Skeletal muscle tissue (tissue), 4 donors: ENCODE data around the gene THTPA. TPM values are rescaled to one million over a fixed set of nuclear protein-coding genes. Genes with fewer than 3 reads are reported as not detected.

Experiments used
- H3K27ac ChIP-seq: one replicate; pipeline ENCODE4 v1.7.0; 2013; ENCODE audit warnings: mild to moderate bottlenecking, low read depth, low read length, inconsistent platforms
- H3K27me3 ChIP-seq, 3 donors: one replicate each; pipeline ENCODE4 v1.7.0; 2013; ENCODE audit warnings: low read length in 3 of 3; ENCODE audit not compliant: control insufficient read depth in 3 of 3, insufficient read depth in 3 of 3
- H3K36me3 ChIP-seq, 3 donors: one replicate each; pipeline ENCODE4 v1.7.0; 2013; ENCODE audit warnings: low read length in 3 of 3; ENCODE audit not compliant: control insufficient read depth in 3 of 3, insufficient read depth in 3 of 3
- H3K4me1 ChIP-seq, 3 donors: one replicate each; pipeline ENCODE4 v1.7.0; 2013; ENCODE audit warnings: low read length in 3 of 3, mild to moderate bottlenecking in 3 of 3; ENCODE audit not compliant: control insufficient read depth in 3 of 3, insufficient read depth in 3 of 3
- H3K4me3 ChIP-seq, 3 donors: one replicate each; pipeline ENCODE4 v1.7.0; 2013; ENCODE audit warnings: low read length in 3 of 3
- H3K9ac ChIP-seq, 3 donors: one replicate each; pipeline ENCODE4 v1.7.0; 2013; ENCODE audit warnings: low read length in 3 of 3, mild to moderate bottlenecking in 3 of 3, moderate library complexity in 2 of 3, low read depth in 1 of 3
- H3K9me3 ChIP-seq, 3 donors: one replicate each; pipeline ENCODE4 v1.7.0; 2013; ENCODE audit warnings: low read length in 3 of 3; ENCODE audit not compliant: control insufficient read depth in 3 of 3
- total RNA-seq: library from RNA; depleted of rRNA; stranded (reverse); fragments of >200 nt; gene quantifications from one replicate; pipeline ENCODE4 v1.2.3, GENCODE V29; 2014
- donor health status: Osteomylitis.

The THTPA gene
- total RNA-seq, 1 donor from 2014 or later: 7.8 TPM

GRCh38 chr14:23566112-23566777, 10.2 kb downstream of the THTPA start:
- Histone ChIP-seq H3K36me3 (peaks cover 0 to 4% (median 3%) of the 10 kb centered on the region in 3 donors), H3K27ac (no peak overlapping the region), H3K4me3 (peak overlapping the region in 1 of 3 donors; percentile 83), H3K27me3 (peaks cover 2 to 7% (median 5%) of the 10 kb centered on the region in 3 donors), H3K4me1 (peaks cover 7 to 22% (median 21%) of the 10 kb centered on the region in 3 donors), H3K9ac (peak overlapping the region in 1 of 3 donors; percentile 76), H3K9me3 (no peaks in the 10 kb centered on the region)

GRCh38 chr14:23566778-23567185, 10.7 kb downstream of the THTPA start:
- H3K9ac ChIP-seq: peak overlapping the region; percentile 76 to 78 (median 77)
- H3K36me3 ChIP-seq: peaks cover 0 to 4% (median 3%) of the 10 kb centered on the region in 3 donors
- peaks cover 7 to 21% (median 16%) of the 10 kb centered on the region in 3 donors for H3K4me1 ChIP-seq
- no peak overlapping the region for H3K27ac ChIP-seq
- H3K4me3 ChIP-seq: peak overlapping the region; percentile 82 to 85 (median 83)
- no peaks in the 10 kb centered on the region for H3K9me3 ChIP-seq
- peaks cover 3 to 11% (median 10%) of the 10 kb centered on the region in 3 donors for H3K27me3 ChIP-seq

- Histone ChIP-seq H3K4me1 (peaks cover 5 to 20% (median 10%) of the 10 kb centered on the region in 3 donors), H3K36me3 (peaks cover 0 to 4% (median 3%) of the 10 kb centered on the region in 3 donors), H3K9ac (peak within 1 kb of the TSS; percentile 76 to 78 (median 77)), H3K27me3 (peaks cover 8 to 17% (median 16%) of the 10 kb centered on the region in 3 donors), H3K27ac (peak within 1 kb of the TSS; percentile 25), H3K4me3 (peak within 1 kb of the TSS; percentile 82 to 85 (median 83)), H3K9me3 (no peaks in the 10 kb centered on the region)
Observed at GRCh38 chr14:23567186-23568020, 11.3 kb downstream of the THTPA start, which contains the start of gene AP1G2. AP1G2 (minus strand) TSS chr14:23567791; CDS start chr14:23567314, 477 bp downstream.

GRCh38 chr14:23568021-23568599, 12.0 kb downstream of the THTPA start:
- Histone ChIP-seq H3K4me3 (no peak overlapping the region), H3K27me3 (peaks cover 15 to 24% (median 19%) of the 10 kb centered on the region in 3 donors), H3K9me3 (no peaks in the 10 kb centered on the region), H3K27ac (no peak overlapping the region), H3K36me3 (peaks cover 0 to 4% (median 3%) of the 10 kb centered on the region in 3 donors), H3K4me1 (peaks cover 5 to 27% (median 10%) of the 10 kb centered on the region in 3 donors), H3K9ac (peak overlapping the region in 1 of 3 donors; percentile 77)

GRCh38 chr14:23568600-23569331, 12.7 kb downstream of the THTPA start:
- peaks cover 0 to 2% (median 1%) of the 10 kb centered on the region in 3 donors for H3K36me3 ChIP-seq
- H3K9ac ChIP-seq: no peak overlapping the region
- H3K4me1 ChIP-seq: peaks cover 5 to 29% (median 10%) of the 10 kb centered on the region in 3 donors
- H3K27ac ChIP-seq: no peak overlapping the region
- H3K27me3 ChIP-seq: peaks cover 22 to 27% (median 25%) of the 10 kb centered on the region in 3 donors
- no peak overlapping the region for H3K4me3 ChIP-seq
- no peaks in the 10 kb centered on the region for H3K9me3 ChIP-seq

GRCh38 chr14:23569443-23570151, 13.5 kb downstream of the THTPA start:
- Histone ChIP-seq H3K9me3 (no peaks in the 10 kb centered on the region), H3K4me3 (no peak overlapping the region), H3K4me1 (peaks cover 5 to 29% (median 10%) of the 10 kb centered on the region in 3 donors), H3K27ac (no peak overlapping the region), H3K36me3 (no peaks in the 10 kb centered on the region), H3K27me3 (peaks cover 22 to 27% (median 25%) of the 10 kb centered on the region in 3 donors), H3K9ac (no peak overlapping the region)

- Histone ChIP-seq H3K27me3 (peaks cover 31 to 37% (median 33%) of the 10 kb centered on the region in 3 donors), H3K4me3 (no peak overlapping the region), H3K9ac (no peak overlapping the region), H3K27ac (no peak overlapping the region), H3K36me3 (no peaks in the 10 kb centered on the region), H3K4me1 (peaks cover 5 to 29% (median 10%) of the 10 kb centered on the region in 3 donors), H3K9me3 (no peaks in the 10 kb centered on the region)
Observed at GRCh38 chr14:23570806-23571483, 14.9 kb downstream of the THTPA start.

GRCh38 chr14:23571701-23572523, 15.8 kb downstream of the THTPA start:
- H3K9ac ChIP-seq: no peak overlapping the region
- H3K4me3 ChIP-seq: no peak overlapping the region
- H3K27ac ChIP-seq: no peak overlapping the region
- peaks cover 38 to 47% (median 40%) of the 10 kb centered on the region in 3 donors for H3K27me3 ChIP-seq
- H3K36me3 ChIP-seq: no peaks in the 10 kb centered on the region
- H3K4me1 ChIP-seq: peaks cover 1 to 24% (median 8%) of the 10 kb centered on the region in 3 donors
- H3K9me3 ChIP-seq: no peaks in the 10 kb centered on the region
